AG09309 (cell line): ENCODE data around the gene EPB41L4B.

Source experiments
- DNase-seq: peaks from one replicate; pipeline ENCODE4 v3.0.0-alpha.2; 2010; ENCODE audit warnings: low read depth
- H3K4me3 ChIP-seq: 2 replicates; pipeline ENCODE4 v1.5.1; 2011; ENCODE audit warnings: mild to moderate bottlenecking, low read depth, low read length, moderate library complexity; ENCODE audit not compliant: control insufficient read depth
- CTCF ChIP-seq: IDR thresholded peaks from 2 replicates; pipeline ENCODE4 v1.5.1; 2011; ENCODE audit warnings: mild to moderate bottlenecking, low read depth, low read length, inconsistent platforms; ENCODE audit not compliant: insufficient read depth, control insufficient read depth; ENCODE audit errors: missing control alignments

EPB41L4B gene

GRCh38 chr9:109255394-109255793 is 65.5 kb downstream of the EPB41L4B start:
- no peak overlapping the region for H3K4me3 ChIP-seq
- DNase-seq = no peak
- TF ChIP-seq CTCF = no peak

GRCh38 chr9:109254317-109254716 is 66.5 kb downstream of the EPB41L4B start:
- H3K4me3 ChIP-seq = no peak overlapping the region
- DNase-seq = no peak

GRCh38 chr9:109253637-109254284 is 67.1 kb downstream of the EPB41L4B start:
- no peak for TF ChIP-seq CTCF
- no peak overlapping the region for H3K4me3 ChIP-seq

More at GRCh38 chr9:109254317-109254716, 66.5 kb downstream of the EPB41L4B start:
- TF ChIP-seq CTCF = no peak

GRCh38 chr9:109253241-109253636 is 67.6 kb downstream of the EPB41L4B start:
- TF ChIP-seq CTCF = no peak
- DNase-seq = no peak
- H3K4me3 ChIP-seq = no peak overlapping the region

More at GRCh38 chr9:109253637-109254284, 67.1 kb downstream of the EPB41L4B start:
- no peak for DNase-seq

- no peak for DNase-seq
- no peak overlapping the region for H3K4me3 ChIP-seq
- TF ChIP-seq CTCF = no peak
Observed at GRCh38 chr9:109252291-109252690, 68.6 kb downstream of the EPB41L4B start.

- H3K4me3 ChIP-seq = no peak overlapping the region
- no peak for TF ChIP-seq CTCF
Observed at GRCh38 chr9:109251776-109252106, 69.1 kb downstream of the EPB41L4B start.

More at GRCh38 chr9:109251776-109252106, 69.1 kb downstream of the EPB41L4B start:
- DNase-seq = no peak
